HCT116 (cell line): Measurements from ENCODE around the gene RPH3AL. TPM values are rescaled to one million over a fixed set of nuclear protein-coding genes. Genes with fewer than 3 reads are reported as not detected.
"Not testable (repeated sequence)": the region's sequence is repeated elsewhere in the genome, so short reads cannot be mapped to it uniquely, and the experiment has no call there.

Source experiments
- ATAC-seq: fragments of 200-7000 bp; cut with Tn5 transposase; 2 replicates; pipeline ENCODE4 v1.9.1; 2020; ENCODE audit warnings: mild to moderate bottlenecking, moderate library complexity
- BruUV-seq: library from RNA; stranded (reverse); fragments of 400-500 nt; replicated peaks from 2 replicates; lab custom pipeline; 2021; lab: Mats Ljungman, UMichigan
- CTCF ChIA-PET: fragments of 300-600 bp; sonication (Branson Sonifier 250); formaldehyde crosslinking; loops from one replicate; lab custom pipeline; 2021; ENCODE audit warnings: antibody characterized with exemption; lab: Charles Lee
- POLR2A ChIA-PET: fragments of 300-600, 350-600 bp; sonication (Branson Sonifier 250); formaldehyde crosslinking; loops from one replicate; lab custom pipeline; 2021; ENCODE audit warnings: antibody characterized with exemption; lab: Charles Lee
- RAD21 ChIA-PET, 2 experiments: fragments of 300-600 bp; sonication (Branson Sonifier 250); formaldehyde crosslinking; loops; one replicate each; lab custom pipeline; 2023; ENCODE audit warnings: low total read pairs in 2 of 2; ENCODE audit not compliant: uncharacterized antibody in 2 of 2, unreplicated experiment in 2 of 2, low non-redundant PET in 1 of 2; lab: Charles Lee
- DNase-seq: peaks from one replicate; pipeline ENCODE4 v3.0.0-alpha.2; 2010; ENCODE audit warnings: low read depth, low spot score
- H2AFZ ChIP-seq: fragments of 200-600 bp; shearing (Covaris generic), sonication (generic); 2 replicates; pipeline ENCODE4 v1.6.1; 2017; ENCODE audit warnings: low read depth, mixed run types, mixed read lengths, antibody characterized with exemption, low read length; ENCODE audit not compliant: poor library complexity, severe bottlenecking
- H3K27ac ChIP-seq: 2 replicates; pipeline ENCODE4 v1.5.1; 2012; ENCODE audit warnings: low read depth, low read length
- H3K27me3 ChIP-seq: fragments of 200-600 bp; sonication (generic); 2 replicates; pipeline ENCODE4 v1.6.1; 2016; ENCODE audit warnings: mixed run types, low read length, mixed read lengths; ENCODE audit not compliant: insufficient read depth
- H3K36me3 ChIP-seq, 2 experiments: fragments of 200-500 bp in 1 of 2; fragments of 200-600 bp in 1 of 2; sonication (Bioruptor generic) in 1 of 2; sonication (generic) in 1 of 2; 2 replicates each; pipeline versions ENCODE4 v1.5.1 to v1.6.1; 2014 to 2016; ENCODE audit warnings: low read length in 2 of 2, inconsistent platforms in 1 of 2, mixed read lengths in 1 of 2, mixed run types in 1 of 2; ENCODE audit not compliant: insufficient read depth in 2 of 2, control insufficient read depth in 1 of 2
- H3K4me1 ChIP-seq, 2 experiments: fragments of 200-600 bp in 1 of 2; sonication (generic) in 1 of 2; 2 replicates each; pipeline versions ENCODE4 v1.5.1 to v1.6.1; 2012 to 2017; ENCODE audit warnings: low read length in 2 of 2, inconsistent platforms in 1 of 2, mild to moderate bottlenecking in 1 of 2, mixed read lengths in 1 of 2, mixed run types in 1 of 2, moderate library complexity in 1 of 2; ENCODE audit not compliant: insufficient read depth in 2 of 2, control insufficient read depth in 1 of 2
- H3K4me2 ChIP-seq: fragments of 200-600 bp; sonication (generic); 2 replicates; pipeline ENCODE4 v1.6.1; 2017; ENCODE audit warnings: mixed run types, low read length, mixed read lengths
- H3K4me3 ChIP-seq, 2 experiments: fragments of 200-600 bp in 1 of 2; sonication (generic) in 1 of 2; replicated peaks in 1 of 2; 2 replicates each; pipeline ENCODE4 v1.5.1; 2011 to 2016; ENCODE audit warnings: low read length in 2 of 2, control low read depth in 1 of 2, low read depth in 1 of 2, mild to moderate bottlenecking in 1 of 2, mixed read lengths in 1 of 2, mixed run types in 1 of 2
- H3K79me2 ChIP-seq: fragments of 200-600 bp; sonication (generic); 2 replicates; pipeline ENCODE4 v1.6.1; 2017; ENCODE audit warnings: mild to moderate bottlenecking, mixed run types, low read length, moderate library complexity, mixed read lengths; ENCODE audit not compliant: insufficient read depth
- H3K9ac ChIP-seq: fragments of 200-600 bp; sonication (generic); 2 replicates; pipeline ENCODE4 v1.6.1; 2016; ENCODE audit warnings: low read length, mixed read lengths
- H3K9me2 ChIP-seq: fragments of 200-600 bp; sonication (generic), shearing (Covaris generic); 2 replicates; pipeline ENCODE4 v1.6.1; 2017; ENCODE audit warnings: mixed run types, mild to moderate bottlenecking, moderate library complexity; ENCODE audit not compliant: insufficient read depth
- H3K9me3 ChIP-seq, 2 experiments: fragments of 200-500 bp in 1 of 2; fragments of 200-600 bp in 1 of 2; sonication (Bioruptor generic) in 1 of 2; sonication (generic) in 1 of 2; 2 replicates each; pipeline ENCODE4 v1.6.1; 2014 to 2017; ENCODE audit warnings: low read length in 2 of 2, mixed read lengths in 2 of 2, inconsistent platforms in 1 of 2, low read depth in 1 of 2, mild to moderate bottlenecking in 1 of 2, mixed run types in 1 of 2, moderate library complexity in 1 of 2; ENCODE audit not compliant: control insufficient read depth in 1 of 2, insufficient read depth in 1 of 2
- H4K20me1 ChIP-seq: fragments of 200-600 bp; sonication (generic), shearing (Covaris generic); 2 replicates; pipeline ENCODE4 v1.6.1; 2017; ENCODE audit warnings: mixed run types, mild to moderate bottlenecking, moderate library complexity; ENCODE audit not compliant: insufficient read depth
- intact Hi-C: fragments of 100-400 bp; cut with micrococcal nuclease; formaldehyde crosslinking; loops from 2 replicates; pipeline ENCODE4 v1.10.0; 2022
- total RNA-seq: library from RNA; stranded (reverse); gene quantifications from one replicate; pipeline ENCODE4 v1.2.1, GENCODE V29; 2021; ENCODE audit not compliant: unreplicated experiment

Gene RPH3AL
- total RNA-seq, 1 experiment from 2014 or later = 17.0 TPM

DNA sequence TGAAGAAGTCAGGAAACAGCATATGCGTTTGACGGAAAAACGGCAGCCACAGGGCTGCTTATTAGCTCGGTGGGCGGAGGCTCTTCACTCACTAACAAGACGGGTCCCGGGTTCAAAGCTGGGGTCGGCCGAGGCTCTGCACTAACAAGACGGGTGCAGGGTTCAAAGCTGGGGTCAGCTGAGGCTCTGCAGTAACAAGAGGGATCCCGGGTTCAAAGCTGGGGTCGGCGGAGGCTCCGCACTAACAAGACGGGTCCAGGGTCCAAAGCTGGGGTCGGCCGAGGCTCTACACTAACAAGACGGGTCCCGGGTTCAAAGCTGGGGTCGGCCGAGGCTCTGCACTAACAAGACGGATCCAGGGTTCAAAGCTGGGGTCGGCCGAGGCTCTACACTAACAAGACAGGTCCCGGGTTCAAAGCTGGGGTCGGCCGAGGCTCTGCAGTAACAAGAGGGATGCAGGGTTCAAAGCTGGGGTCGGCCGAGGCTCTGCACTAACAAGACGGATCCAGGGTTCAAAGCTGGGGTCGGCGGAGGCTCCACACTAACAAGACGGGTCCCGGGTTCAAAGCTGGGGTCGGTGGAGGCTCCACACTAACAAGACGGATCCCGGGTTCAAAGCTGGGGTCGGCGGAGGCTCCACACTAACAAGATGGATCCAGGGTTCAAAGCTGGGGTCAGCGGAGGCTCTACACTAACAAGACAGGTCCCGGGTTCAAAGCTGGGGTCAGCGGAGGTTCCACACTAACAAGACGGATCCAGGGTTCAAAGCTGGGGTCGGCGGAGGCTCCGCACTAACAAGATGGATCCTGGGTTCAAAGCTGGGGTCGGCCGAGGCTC is 117.4 kb downstream of the RPH3AL start:
- DNase-seq, H3K9me2 ChIP-seq, H3K36me3 ChIP-seq, intact Hi-C loops, BruUV-seq, H3K4me1 ChIP-seq, CTCF ChIA-PET, H3K79me2 ChIP-seq, H3K9ac ChIP-seq, RAD21 ChIA-PET, H3K27ac ChIP-seq, H2AFZ ChIP-seq, H3K4me2 ChIP-seq, H3K9me3 ChIP-seq, H3K27me3 ChIP-seq, H3K4me3 ChIP-seq, ATAC-seq, H4K20me1 ChIP-seq, POLR2A ChIA-PET: not testable (repeated sequence)

DNA sequence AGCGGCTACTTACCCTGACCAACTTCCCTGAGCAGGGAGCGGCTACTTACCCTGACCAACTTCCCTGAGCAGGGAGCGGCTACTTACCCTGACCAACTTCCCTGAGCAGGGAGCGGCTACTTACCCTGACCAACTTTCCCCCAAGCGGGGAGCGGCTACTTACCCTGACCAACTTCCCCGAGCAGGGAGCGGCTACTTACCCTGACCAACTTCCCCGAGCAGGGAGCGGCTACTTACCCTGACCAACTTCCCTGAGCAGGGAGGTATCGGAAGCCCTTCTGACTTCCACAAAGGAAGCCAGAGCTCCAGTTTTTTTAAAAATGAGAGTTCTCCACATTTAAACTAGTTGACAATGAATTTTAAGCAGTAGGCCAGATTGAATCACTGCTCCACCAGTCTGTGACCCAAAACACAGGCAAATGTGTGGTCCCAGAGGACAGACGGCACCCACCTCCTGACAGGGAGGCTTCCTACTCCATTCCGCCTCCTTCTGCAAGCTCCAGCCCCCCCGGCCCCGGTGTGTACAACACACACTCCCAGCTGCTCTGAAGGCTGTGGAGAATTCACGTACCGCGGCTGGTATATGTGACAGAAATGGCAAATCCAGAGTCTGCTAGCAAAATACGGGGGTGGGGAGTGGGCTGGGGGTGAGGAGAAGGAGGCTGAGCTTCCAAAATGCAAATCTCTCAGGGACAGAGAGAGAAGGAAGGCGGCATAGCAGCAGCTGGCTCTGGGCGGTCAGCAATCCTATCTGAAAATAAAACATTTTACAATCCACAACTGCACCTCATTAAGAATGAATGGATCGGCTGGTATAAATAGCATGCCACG is 118.2 kb downstream of the RPH3AL start:
- intact Hi-C loops, RAD21 ChIA-PET, H3K36me3 ChIP-seq, H3K9ac ChIP-seq, DNase-seq, BruUV-seq, H3K79me2 ChIP-seq, H2AFZ ChIP-seq, H4K20me1 ChIP-seq, H3K27ac ChIP-seq, H3K4me1 ChIP-seq, ATAC-seq, H3K9me3 ChIP-seq, H3K4me2 ChIP-seq, H3K27me3 ChIP-seq, CTCF ChIA-PET, POLR2A ChIA-PET, H3K4me3 ChIP-seq, H3K9me2 ChIP-seq: not testable (repeated sequence)
